Measurements from ENCODE around the gene MCTP1. TPM values are rescaled to one million over a fixed set of nuclear protein-coding genes. Genes with fewer than 3 reads are reported as not detected.
"Not testable (repeated sequence)": the region's sequence is repeated elsewhere in the genome, so short reads cannot be mapped to it uniquely, and the experiment has no call there.

Gene MCTP1
- total and polyA plus RNA-seq, 5 donors = 0.84 to 5.7 (median 4.7) TPM

DNA sequence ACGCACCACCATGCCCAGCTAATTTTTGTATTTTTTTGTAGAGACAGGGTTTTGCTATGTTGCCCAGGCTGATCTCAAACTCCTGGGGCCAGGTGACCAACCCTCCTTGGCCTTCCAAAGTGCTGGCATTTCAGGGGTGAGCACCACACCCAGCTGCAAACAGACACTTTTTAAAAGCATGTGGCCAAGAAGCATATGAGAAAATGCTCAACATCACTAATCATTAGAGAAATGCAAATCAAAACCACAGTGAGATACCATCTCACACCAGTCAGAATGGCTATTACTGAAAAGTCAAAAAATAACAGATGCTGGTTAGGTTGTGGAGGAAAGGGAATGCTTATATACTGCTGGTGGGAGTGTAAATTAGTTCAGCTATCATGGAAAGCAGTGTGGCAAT, 439.2 kb downstream of the MCTP1 start:
- H3K4me1 ChIP-seq (ENCODE audit: control insufficient read depth, insufficient read depth, low read length); H3K27me3 ChIP-seq (ENCODE audit: control insufficient read depth, insufficient read depth); H3K27ac ChIP-seq (ENCODE audit: low read length); H3K4me3 ChIP-seq (ENCODE audit: low read length); DNase-seq; ATAC-seq; H3K9me3 ChIP-seq (ENCODE audit: control insufficient read depth, low read length); intact Hi-C loops (cut with DNase I): not testable (repeated sequence)
- WGBS = 81% methylated on average over 1 of the region's 1 CpG

DNA sequence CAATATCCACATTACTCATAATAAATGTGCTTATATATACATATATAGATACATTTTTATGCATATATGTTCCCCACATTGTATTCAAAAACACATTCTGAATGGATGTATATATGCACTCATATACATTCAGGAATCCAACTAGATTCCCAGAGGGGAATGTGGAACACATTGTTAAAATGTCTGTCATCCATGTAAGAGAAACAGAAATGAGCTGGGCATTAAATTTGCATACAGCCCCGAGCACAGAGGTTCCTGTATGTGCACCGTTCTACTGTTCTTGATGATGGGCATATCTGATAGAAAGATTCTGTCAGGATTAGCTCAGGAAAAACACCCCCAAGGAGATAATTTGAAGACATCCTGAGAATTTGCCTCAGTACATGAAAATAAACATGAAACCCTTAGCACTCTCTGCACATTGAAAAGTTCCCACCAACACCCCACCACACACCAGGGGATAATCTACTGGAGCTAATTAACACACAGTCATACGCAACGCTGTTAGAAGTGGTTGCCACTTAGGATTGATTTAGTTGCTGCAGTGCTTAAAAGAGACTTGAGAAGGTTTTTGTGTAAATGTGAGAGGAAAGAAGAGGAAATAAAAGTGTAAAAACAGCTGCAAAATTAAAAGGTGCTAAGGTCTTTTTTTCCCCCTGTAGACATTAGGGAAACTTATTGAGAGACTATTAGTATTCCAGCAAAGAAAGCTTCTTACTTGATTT, 443.1 kb downstream of the MCTP1 start:
- intact Hi-C loops (cut with DNase I) = no loop called here
- DNase-seq (no peak), ATAC-seq (no peak)
- Histone ChIP-seq H3K4me1 (ENCODE audit: control insufficient read depth, insufficient read depth, low read length) (no peaks in the 10 kb centered on the region), H3K9me3 (ENCODE audit: control insufficient read depth, low read length) (no peaks in the 10 kb centered on the region), H3K4me3 (ENCODE audit: low read length) (no peak overlapping the region), H3K27ac (ENCODE audit: low read length) (no peak overlapping the region), H3K27me3 (ENCODE audit: control insufficient read depth, insufficient read depth) (no peaks in the 10 kb centered on the region)
- WGBS = 56% methylated on average over 4 of the region's 4 CpGs

DNA sequence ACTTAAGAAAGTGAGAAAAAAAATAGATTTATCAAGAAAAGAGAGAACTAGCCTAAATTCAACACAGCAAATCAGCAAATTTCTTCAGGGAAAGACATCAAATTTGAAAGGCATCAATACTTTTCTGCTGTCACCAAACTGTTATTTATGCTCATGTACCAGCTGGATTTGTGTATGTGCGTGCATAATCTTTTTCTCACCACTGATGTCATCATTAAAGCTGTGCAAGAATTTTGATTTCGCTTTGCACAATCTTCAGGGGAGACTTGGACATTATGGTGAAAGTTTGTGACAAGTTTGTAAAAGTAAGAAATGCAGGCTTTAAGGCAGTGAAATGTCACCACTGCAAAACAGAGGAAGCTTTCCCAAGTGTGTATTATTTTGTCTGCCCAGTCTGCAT, 451.0 kb downstream of the MCTP1 start:
- Histone ChIP-seq H3K4me1 (ENCODE audit: control insufficient read depth, insufficient read depth, low read length) (no peaks in the 10 kb centered on the region), H3K27me3 (ENCODE audit: control insufficient read depth, insufficient read depth) (no peaks in the 10 kb centered on the region), H3K9me3 (ENCODE audit: control insufficient read depth, low read length) (no peaks in the 10 kb centered on the region), H3K27ac (ENCODE audit: low read length) (no peak overlapping the region), H3K4me3 (ENCODE audit: low read length) (no peak overlapping the region)
- no peak for DNase-seq
- ATAC-seq = no peak
- WGBS = 60% methylated on average over 2 of the region's 2 CpGs
- intact Hi-C loops (cut with DNase I) = no loop called here

DNA sequence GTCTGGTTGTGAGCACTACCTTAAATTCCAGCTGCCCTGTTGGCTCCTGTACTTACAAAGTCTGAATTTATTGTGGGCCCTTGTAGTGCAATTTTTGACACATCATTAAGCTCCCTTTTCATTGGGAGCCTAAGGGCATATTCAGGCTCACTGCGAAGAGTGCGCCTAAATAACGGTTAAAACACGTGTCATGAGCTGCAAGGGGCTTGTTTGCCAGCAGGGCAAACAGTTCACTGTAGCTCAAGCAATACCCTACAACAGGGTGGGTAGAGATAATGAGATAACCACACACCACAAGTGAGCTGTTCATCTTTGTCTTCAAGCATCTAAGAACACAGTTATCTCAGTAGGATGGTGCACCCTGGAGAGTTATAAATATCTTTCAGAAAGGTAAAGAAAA, 452.2 kb downstream of the MCTP1 start:
- H3K9me3 ChIP-seq (ENCODE audit: control insufficient read depth, low read length) = no peaks in the 10 kb centered on the region
- 76% methylated on average over 4 of the region's 4 CpGs for WGBS
- intact Hi-C loops (cut with DNase I) = no loop called here
- no peak for ATAC-seq
- no peak overlapping the region for H3K27ac ChIP-seq (ENCODE audit: low read length)
- no peak overlapping the region for H3K4me3 ChIP-seq (ENCODE audit: low read length)
- no peak for DNase-seq
- H3K4me1 ChIP-seq (ENCODE audit: control insufficient read depth, insufficient read depth, low read length) = no peaks in the 10 kb centered on the region
- H3K27me3 ChIP-seq (ENCODE audit: control insufficient read depth, insufficient read depth) = no peaks in the 10 kb centered on the region

DNA sequence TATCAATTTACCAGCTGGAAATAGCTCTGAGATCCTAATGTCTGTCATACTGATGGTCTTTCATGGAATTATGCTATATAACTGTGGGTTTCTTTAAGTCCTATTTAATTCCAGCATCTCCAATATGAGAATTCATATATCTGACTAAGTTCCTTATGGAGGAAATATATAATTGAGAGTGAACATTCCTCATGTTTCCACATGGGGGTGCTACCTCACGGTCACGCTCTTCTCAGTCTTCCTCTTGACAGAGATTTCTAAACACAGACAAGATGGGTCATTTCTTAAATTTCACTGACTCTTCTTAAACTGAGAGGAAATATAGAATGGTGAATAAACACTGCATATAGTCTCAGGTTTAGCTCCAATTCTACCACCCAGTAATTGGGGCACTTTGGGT, 454.4 kb downstream of the MCTP1 start:
- Histone ChIP-seq H3K4me1 (ENCODE audit: control insufficient read depth, insufficient read depth, low read length) (no peaks in the 10 kb centered on the region), H3K9me3 (ENCODE audit: control insufficient read depth, low read length) (no peaks in the 10 kb centered on the region), H3K27me3 (ENCODE audit: control insufficient read depth, insufficient read depth) (no peaks in the 10 kb centered on the region), H3K27ac (ENCODE audit: low read length) (no peak overlapping the region), H3K4me3 (ENCODE audit: low read length) (no peak overlapping the region)
- DNase-seq = no peak
- intact Hi-C loops (cut with DNase I) = no loop called here
- WGBS = 30% methylated on average over 2 of the region's 2 CpGs
- no peak for ATAC-seq

DNA sequence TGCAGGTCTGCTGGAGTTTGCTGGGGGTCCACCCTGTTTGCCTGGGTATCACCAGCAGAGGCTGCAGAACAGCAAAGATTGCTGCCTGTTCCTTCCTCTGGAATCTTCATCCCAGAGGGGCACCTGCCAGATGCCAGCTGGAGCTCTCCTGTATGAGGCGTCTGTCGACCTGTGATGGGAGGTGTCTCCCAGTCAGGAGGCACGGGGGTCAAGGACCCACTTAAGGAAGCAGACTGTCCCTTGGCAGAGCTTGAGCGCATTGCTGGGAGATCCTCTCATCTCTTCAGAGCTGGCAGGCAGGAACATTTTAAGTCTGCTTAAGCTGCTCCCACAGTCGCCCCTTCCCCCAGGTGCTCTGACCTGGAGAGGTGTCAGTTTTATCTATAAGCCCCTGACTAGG, 456.7 kb downstream of the MCTP1 start:
- H3K9me3 ChIP-seq (ENCODE audit: control insufficient read depth, low read length); H3K27me3 ChIP-seq (ENCODE audit: control insufficient read depth, insufficient read depth); DNase-seq; H3K4me3 ChIP-seq (ENCODE audit: low read length); H3K27ac ChIP-seq (ENCODE audit: low read length); ATAC-seq; intact Hi-C loops (cut with DNase I); H3K4me1 ChIP-seq (ENCODE audit: control insufficient read depth, insufficient read depth, low read length): not testable (repeated sequence)
- 68% methylated on average over 5 of the region's 5 CpGs for WGBS

DNA sequence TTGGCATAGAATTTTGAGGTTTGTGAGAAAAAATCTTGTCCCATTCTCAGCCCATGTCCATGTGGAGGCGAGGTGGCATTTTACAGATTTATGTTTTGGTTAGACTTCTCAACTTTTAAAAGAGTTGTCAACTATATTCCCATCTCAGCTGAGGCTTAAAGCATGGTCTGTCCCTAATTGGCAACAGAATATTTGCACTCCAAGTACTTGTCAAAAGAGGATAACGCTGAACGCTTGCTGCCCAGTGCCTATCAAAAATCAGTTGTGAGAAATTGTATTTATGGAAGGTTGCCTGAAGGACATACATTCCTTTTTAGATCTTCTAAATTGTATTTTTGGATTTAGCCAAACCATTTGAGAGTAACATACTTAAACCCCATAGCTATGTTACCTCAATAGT, 464.4 kb downstream of the MCTP1 start:
- WGBS = 67% methylated on average over 3 of the region's 3 CpGs
- intact Hi-C loops (cut with DNase I) = no loop called here
- Histone ChIP-seq H3K9me3 (ENCODE audit: control insufficient read depth, low read length) (no peaks in the 10 kb centered on the region), H3K4me3 (ENCODE audit: low read length) (no peak overlapping the region), H3K27me3 (ENCODE audit: control insufficient read depth, insufficient read depth) (no peaks in the 10 kb centered on the region), H3K27ac (ENCODE audit: low read length) (no peak overlapping the region), H3K4me1 (ENCODE audit: control insufficient read depth, insufficient read depth, low read length) (no peaks in the 10 kb centered on the region)
- ATAC-seq = no peak
- no peak for DNase-seq

DNA sequence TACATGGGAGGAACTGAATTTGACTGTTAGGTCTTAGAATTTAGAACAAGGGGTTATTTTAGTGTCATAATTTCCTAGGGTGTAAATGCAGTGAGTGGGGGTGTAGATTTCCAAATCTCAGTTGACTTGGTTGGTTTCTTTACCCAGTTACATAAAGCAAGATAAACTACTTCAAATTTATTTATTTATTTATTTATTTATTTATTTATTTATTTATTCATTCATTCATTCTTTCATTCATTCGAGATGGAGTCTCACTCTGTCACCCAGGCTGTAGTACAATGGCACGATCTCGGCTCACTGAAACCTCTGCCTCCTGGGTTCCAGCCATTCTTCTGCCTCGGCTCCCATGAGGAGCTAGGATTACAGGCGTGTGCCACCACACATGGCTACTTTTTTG, 466.0 kb downstream of the MCTP1 start:
- ATAC-seq = no peak
- intact Hi-C loops (cut with DNase I) = no loop called here
- Histone ChIP-seq H3K9me3 (ENCODE audit: control insufficient read depth, low read length) (no peaks in the 10 kb centered on the region), H3K4me1 (ENCODE audit: control insufficient read depth, insufficient read depth, low read length) (no peaks in the 10 kb centered on the region), H3K27ac (ENCODE audit: low read length) (no peak overlapping the region), H3K4me3 (ENCODE audit: low read length) (no peak overlapping the region), H3K27me3 (ENCODE audit: control insufficient read depth, insufficient read depth) (no peaks in the 10 kb centered on the region)
- DNase-seq = no peak
- 78% methylated on average over 5 of the region's 5 CpGs for WGBS

DNA sequence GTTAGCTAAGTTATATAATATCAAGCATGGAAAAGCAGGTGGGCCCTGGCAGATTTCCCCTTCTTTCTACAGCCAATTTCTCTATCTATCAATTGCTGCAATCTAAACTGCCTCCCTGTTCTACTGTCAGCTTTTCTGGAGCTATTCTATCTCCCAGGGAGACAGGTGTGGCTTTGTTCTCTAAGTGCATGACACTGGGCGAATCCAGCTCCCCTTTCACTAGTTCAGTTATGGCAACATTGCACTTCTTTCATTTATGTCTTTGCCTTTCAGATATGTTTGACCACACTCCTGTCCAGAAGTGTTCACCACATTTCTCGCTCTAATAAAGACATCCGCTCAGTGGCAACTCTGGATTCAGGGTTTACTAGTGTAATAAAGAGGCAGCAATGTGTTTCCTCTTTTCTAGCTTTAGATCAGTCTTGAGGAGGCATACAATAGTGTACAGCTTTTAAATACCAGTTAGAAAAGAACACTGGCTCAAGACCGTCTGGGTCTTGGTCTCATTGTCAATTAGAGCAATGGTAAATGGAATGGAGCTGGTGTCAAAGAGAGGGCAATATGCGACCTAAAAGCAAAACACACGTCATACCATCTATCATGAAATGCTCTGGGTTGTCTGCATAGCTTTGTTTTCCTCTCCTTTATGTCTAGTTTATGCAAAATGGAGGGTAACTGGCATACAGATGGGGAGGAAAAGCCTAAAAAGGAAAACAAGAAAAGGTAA, 469.4 kb downstream of the MCTP1 start:
- H3K27ac ChIP-seq (ENCODE audit: low read length) = no peak overlapping the region
- ATAC-seq (no peak), DNase-seq (no peak)
- intact Hi-C loops (cut with DNase I) = no loop called here
- no peaks in the 10 kb centered on the region for H3K4me1 ChIP-seq (ENCODE audit: control insufficient read depth, insufficient read depth, low read length)
- no peak overlapping the region for H3K4me3 ChIP-seq (ENCODE audit: low read length)
- 80% methylated on average over 6 of the region's 6 CpGs for WGBS
- H3K9me3 ChIP-seq (ENCODE audit: control insufficient read depth, low read length) = no peaks in the 10 kb centered on the region
- no peaks in the 10 kb centered on the region for H3K27me3 ChIP-seq (ENCODE audit: control insufficient read depth, insufficient read depth)

DNA sequence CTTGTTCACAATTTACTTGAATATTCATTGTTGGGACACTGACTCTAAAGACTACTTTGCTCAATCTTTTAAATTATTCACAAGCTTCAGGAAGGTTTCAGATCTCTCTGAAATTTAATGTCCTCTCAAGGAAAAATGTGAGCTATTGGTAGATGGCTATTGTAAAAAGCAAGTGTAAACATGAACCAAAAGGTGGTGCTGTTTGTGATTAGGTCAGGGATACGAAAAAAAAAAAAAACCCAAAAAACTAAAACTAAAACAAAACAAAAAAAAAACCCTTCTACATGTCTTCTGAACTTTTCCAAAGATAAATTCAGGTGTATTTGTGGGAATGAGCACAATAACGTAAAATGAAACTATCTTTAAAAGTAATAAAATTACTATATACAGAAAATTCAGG, 472.7 kb downstream of the MCTP1 start:
- no peak for DNase-seq
- no peaks in the 10 kb centered on the region for H3K9me3 ChIP-seq (ENCODE audit: control insufficient read depth, low read length)
- H3K27me3 ChIP-seq (ENCODE audit: control insufficient read depth, insufficient read depth) = no peaks in the 10 kb centered on the region
- no peak overlapping the region for H3K27ac ChIP-seq (ENCODE audit: low read length)
- no peaks in the 10 kb centered on the region for H3K4me1 ChIP-seq (ENCODE audit: control insufficient read depth, insufficient read depth, low read length)
- no peak for ATAC-seq
- intact Hi-C loops (cut with DNase I) = no loop called here
- WGBS = 68% methylated on average over 2 of the region's 2 CpGs
- no peak overlapping the region for H3K4me3 ChIP-seq (ENCODE audit: low read length)

DNA sequence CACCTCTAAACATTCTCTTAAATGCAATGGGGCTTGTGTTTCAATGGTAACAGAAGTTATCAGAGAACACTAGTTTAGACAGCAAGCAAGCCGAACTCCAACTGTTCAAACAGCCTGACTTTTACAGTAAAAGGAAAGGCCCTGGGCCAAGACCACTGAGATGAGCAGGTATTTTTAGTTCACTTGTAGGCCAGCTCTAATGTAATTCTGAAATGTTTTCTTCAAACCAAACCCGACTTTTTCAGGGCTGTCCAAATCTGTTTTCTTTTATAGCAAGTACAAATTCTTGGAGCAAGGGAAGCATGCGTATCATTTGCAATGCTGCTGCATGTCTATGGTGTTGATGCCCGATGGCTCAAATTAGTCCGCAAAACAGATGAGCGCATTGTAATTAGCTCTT, 473.6 kb downstream of the MCTP1 start:
- H3K27ac ChIP-seq (ENCODE audit: low read length) = no peak overlapping the region
- H3K4me3 ChIP-seq (ENCODE audit: low read length) = no peak overlapping the region
- no peaks in the 10 kb centered on the region for H3K27me3 ChIP-seq (ENCODE audit: control insufficient read depth, insufficient read depth)
- 86% methylated on average over 6 of the region's 6 CpGs for WGBS
- H3K9me3 ChIP-seq (ENCODE audit: control insufficient read depth, low read length) = no peaks in the 10 kb centered on the region
- ATAC-seq = no peak
- H3K4me1 ChIP-seq (ENCODE audit: control insufficient read depth, insufficient read depth, low read length) = no peaks in the 10 kb centered on the region
- intact Hi-C loops (cut with DNase I) = no loop called here
- DNase-seq = no peak
